Suppressor macrophage treated with lipopolysaccharide for 4 hours (primary cell): ENCODE measurements around the gene ZBTB47.

Experiments
- DNase-seq: peaks from one replicate; pipeline ENCODE4 v3.0.0-alpha.2; 2020

ZBTB47 gene

DNA sequence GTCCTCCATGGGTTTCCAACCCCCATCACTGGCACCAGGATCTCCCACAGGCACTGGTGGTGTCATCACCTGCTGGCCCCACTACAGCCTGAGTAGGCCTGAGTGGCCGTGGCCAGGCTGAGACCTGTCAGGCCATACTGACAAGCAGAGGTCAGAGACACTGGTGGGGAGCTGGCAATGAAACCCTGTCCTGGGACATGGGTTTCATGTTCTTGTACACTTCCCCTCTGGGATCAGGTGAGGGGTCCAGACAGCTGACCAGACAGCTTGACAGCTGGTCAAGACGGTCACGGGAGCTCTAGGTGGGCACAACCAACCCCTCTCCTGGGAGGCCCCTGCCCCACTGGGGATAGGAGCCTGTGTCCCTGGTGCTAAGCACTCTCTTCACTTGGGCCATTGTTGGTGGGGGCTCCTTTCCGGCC, 13.1 kb downstream of the ZBTB47 start:
- no peak for DNase-seq

DNA sequence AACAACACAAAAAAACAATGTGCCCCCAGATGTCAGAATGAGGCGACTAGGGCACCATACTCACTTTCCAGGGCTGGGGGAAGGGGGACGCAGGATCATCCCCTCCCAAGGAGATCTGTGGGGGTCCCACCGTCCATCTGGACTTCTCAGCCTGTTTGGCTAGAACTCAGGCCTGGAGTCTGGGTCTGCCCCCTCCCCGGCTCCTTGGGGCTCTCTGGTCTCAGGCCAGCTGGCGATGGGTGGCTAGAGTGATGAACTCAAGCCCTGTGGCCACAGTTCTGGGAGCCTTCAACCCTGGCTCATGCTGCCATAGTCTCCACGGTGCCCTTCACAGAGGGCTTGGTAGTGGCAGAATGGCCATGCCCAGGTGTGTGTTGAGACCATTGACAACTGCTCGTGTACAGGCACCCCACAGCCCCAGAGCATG, 13.6 kb downstream of the ZBTB47 start:
- DNase-seq = no peak

DNA sequence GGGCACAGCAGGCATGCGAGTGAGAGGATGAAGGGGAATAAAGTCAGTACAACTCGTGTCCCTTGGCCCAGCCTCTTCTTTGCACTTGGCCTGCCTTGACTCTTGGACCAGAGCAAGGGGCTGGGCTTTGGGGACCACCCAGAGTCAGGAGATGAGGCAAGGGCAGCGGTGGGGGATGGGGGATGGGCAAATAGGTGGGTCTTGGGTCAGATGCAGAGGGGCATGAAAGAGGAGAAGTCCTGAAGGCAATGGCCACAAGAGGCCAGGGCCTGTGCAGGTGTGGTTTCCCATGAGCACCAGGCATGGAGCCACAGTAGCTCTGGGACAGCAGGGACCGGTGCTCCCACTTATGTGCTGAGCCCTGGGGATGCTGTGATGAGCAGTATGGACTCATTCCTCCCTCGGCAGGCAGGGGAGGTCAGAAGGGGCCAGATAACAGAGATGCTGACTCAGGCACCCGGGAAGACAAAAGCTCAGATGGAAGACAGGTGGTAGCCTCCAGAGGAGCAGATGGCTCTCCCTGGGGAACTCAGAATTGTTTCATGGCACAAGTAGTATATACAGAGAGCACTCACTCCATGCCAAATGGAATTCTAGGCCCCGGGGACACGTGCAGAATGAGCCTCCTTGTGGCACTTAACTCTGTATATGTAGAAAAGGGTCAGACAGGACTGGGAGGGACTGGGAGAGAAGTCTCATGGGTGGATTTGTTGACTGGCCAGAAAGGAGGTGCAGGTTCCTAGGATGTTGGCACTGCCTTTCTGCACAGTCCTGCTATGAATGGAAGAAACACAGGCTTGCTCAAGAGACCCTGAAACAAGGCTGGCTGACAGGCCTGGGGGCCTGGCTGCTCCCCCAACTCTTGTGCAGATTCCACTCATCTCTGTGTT, 14.3 kb downstream of the ZBTB47 start:
- DNase-seq = no peak

DNA sequence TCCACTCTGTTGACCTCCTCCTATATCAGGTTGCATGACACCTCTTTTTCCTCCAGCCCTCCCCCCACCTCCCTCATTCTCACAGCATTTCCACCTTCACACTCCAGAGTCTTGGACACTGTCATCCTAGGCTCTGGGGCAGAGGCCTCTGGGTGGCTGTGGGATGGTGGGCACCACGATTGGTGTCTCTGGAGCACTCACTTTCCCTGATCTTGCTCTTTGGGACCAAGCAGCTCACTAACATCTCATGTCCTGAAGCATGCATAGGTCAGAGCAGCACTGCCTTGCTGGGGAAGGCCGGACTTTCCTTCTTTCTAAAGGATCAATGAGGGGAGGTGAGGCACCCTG, 14.9 kb downstream of the ZBTB47 start:
- no peak for DNase-seq

DNA sequence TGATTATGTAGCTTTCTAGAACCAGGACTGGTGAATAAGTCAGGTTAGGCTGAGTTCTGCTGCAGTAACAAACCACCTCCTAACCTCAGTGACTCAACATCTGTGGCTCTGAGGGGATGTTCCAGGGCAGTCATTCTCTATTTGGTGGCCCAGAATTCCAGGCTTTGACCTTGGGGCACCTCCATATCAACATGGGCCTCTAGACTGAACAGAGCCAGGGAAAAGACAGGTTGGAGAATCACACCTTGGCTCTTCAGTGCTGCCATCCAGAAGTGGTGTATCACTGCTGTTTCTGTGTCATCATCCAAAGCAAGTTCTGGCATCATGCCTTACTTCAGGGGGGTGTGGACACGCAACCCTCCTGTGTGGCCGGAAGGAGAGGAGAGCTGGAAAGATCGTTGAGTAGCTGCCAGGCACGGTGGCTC, 15.3 kb downstream of the ZBTB47 start:
- DNase-seq = no peak

DNA sequence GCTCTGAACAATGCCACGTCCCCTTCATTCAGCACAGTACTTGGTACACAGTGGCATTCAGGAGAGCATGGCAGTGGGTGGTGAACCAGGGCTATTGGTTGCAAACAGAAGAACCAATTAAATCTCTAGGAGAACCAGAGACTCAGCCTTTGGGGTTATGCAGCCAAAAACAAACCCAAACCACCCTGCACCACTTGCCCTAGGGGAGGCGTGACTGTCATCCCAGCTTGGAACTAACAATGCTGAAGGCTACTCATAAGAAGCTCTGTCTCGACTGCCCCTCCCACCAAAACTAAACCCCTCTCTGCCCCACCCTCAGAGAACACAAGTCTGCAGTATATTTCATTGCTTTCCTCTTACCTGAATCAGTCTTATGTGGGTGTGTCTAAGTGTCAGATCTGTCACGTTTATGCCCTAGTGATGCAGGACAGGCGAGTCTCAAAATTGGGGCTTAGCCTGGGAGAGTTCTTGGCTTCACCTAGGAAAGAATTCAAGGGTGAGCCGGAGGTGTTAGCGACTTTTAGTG, 16.6 kb downstream of the ZBTB47 start:
- no peak for DNase-seq

DNA sequence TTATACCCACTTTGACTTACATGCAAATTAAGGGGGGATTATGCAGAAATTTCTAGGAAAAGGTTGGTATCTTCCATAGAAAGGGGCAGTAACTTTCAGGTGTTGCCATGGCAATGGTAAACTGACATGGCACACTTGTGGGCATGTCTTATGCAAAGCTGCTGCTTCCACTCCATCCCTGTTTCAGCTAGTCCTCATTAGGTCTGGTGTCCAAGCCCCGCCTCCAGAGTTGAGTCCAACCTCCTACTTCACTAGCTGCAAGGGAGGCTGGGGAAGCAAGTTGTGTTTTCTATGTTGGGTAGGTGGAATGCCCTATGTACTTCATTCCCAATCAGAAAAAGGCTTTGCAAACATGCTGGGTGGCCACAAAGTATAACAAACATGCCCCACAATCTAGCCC, 17.2 kb downstream of the ZBTB47 start:
- DNase-seq = no peak

DNA sequence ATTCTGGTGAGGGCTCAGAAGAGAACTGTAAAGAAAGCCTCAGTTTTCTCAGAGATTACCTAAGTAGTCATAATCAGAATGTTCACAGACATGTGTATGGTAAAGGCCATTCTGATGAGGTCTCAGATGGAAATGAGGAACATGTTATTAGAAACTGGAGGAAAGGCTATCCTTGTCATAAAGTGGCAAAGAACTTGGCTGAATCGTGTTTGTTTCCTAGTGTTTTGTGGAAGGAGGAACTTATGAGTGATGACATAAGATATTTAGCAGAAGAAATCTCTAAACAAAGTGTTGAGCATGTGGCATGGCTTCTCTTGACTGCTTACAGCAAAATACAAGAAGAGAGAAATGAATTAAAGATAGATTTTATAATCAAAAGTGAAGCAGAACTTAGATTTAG, 19.0 kb downstream of the ZBTB47 start:
- peak; percentile 70 for DNase-seq

DNA sequence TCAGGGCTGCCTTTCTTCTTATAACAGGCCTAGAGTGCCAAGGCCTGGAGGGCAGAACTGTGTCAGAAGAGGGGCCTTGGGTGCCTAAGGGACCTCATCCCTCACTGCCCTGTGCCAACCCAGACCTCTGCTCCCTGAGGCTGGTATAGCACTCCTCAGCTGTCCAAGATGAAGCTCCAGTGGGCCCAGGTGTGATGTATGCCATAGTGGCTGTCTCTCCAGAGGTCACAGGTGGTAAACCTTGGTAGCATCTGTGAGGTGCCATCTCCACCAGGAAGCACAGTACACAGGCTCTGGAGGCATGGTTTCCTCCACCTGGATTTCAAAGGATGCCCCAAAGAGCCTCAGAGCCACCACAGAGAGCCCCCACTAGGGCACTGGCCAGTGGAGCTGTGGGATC, 19.6 kb downstream of the ZBTB47 start:
- no peak for DNase-seq

DNA sequence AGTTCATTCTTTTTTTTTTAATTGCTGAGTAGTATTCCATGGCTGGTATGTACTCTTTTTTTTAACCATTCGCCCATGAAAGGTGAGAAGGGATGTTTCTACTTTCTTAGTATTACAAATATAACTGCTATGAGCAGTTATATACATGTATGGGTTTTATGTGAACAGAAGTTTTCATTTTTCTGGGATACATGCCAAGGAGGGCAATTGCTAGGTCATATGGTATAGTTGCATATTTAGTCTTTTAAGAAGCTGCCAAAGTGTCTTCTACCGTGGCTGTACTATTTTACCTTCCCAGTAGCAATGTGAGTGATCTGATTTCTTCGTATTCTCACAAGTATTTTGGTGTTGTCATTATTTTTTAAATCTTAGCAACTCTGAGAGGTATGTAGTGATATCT, 20.6 kb downstream of the ZBTB47 start:
- no peak for DNase-seq

DNA sequence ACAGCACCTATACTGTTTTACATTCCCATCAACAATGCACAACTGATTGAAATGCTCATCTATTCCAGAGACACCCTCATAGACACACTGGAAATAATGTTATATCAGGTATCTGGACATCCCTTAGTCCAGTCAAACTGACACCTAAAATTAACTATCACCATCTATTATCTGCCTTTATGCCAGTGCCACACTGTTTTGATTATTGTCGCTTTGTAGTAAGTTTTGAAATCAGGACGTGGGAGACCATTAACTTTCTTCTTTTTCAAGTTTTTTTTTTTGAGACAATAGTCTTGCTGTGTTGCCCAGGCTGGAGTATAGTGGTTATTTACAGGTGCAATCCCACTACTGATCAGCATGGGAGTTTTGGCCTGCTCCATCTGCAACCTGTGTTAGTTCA, 22.4 kb downstream of the ZBTB47 start:
- no peak for DNase-seq

DNA sequence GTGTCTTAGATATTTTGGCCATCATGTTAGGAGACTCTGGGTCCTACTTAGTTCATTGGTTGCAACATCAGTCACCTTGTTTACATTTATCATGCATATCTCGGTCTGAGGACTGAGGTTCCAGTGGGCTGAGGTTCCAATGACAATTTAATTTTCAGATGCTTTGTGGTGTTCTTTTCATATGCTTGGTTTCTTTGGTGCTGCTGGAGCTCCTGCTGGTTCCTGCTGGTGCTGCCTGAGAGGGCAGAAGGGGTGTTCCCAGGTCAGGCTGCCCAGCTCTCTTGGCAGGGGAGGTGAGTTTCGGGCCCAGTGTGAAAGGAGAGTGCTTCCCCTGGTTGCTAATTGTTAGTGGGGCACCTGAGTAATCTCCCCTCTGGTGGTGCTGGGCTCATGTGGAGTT, 24.9 kb downstream of the ZBTB47 start:
- no peak for DNase-seq

DNA sequence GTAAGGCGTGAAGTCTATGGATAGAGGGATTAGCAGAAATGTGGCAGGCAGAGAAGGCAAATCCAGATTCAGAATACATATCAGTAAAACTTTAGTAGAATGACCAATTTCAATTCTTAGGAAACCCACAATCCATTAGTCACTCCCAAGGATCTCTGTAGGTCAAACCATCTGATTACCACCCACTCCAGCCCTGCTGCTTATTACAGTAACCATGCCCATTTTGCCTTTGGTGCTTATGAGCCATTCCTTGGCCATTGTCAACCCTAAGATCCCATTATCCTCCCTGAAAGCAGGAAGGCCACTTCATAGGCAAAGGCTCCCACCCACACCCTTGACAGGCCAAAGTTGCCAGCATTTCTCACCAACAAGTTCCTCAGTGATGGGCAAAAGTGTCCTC, 26.8 kb downstream of the ZBTB47 start:
- peak; percentile 68 for DNase-seq

DNA sequence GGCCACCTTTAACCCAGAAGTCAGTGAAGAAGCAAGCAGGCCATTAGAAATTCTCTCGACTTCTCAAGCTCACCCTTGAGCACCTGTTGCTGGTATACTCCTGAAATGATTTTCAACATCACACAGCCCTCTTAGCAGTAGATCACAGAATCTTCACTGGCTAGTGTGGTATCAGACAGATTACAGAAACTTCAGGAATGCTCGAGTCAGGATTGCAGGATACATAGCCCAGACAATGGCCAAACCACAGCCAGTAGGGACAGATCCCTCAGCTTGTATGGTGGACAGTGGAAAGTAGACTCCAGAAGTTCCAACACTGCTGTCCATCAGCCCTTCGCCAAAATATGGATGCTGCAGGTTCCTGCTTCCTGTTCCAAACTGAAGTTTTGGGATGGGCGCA, 27.3 kb downstream of the ZBTB47 start:
- no peak for DNase-seq

DNA sequence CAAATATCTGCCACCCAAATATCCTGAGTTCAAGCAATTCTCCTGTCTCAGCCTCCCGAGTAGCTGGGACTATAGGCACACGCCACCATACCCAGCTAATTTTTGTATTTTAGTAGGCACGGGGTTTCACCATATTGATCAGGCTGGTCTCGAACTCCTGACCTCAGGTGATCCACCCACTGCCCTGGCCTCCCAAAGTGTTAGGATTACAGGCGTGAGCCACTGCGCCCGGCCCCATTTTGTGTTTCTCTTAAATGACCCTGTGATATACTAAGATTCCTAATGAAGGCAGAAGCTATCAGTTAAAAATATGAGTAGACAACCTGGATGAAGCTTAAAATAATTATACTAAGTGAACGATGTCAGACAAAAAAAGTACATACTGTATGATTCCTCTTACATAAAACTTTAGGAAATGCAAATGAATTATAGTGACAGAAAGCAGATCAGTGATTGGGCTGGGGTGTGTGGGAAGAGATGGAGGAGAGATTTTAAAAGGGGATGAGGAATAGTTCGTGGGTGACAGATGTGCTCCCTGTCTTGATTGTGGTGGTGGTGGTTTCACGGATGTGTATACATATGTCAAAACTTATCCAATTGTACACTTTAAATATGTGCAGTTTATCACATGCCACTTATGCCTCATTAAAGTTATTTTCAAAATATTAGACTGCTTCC, 28.0 kb downstream of the ZBTB47 start:
- no peak for DNase-seq

DNA sequence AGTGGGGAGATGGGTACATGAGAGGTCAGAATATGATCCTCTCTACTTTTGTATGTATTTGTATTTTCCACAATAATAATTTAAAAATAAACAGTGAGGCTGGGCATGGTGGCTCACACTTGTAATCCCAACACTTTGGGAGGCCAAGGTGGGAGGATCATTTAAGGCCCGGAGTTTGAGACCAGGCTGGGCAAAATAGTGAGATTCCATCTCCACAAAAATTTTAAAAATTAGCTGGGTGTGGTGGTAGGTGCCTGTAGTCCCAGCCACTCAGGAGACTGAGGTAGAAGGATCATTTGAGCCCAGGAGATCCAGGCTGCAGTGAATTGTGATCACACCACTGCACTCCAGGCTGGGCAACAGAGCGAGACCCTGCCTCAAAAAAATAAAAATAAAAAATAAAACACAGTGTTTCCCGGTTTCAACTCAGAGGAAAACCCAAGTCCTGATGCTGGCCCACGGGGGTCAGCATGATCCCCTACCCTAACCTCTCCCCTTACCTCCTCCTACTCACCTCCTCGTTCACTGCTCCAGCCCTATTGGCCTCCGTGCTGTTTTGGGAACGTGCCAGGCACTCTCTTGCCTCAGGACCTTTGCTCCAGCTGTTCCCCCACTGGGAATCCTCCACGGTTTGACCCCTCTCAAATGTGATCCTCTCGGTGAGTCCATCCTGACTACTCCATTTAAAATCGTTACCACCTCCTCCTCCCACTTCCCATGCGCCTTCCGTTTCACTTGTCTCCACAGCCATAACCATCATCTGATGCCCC, 29.0 kb downstream of the ZBTB47 start:
- no peak for DNase-seq

DNA sequence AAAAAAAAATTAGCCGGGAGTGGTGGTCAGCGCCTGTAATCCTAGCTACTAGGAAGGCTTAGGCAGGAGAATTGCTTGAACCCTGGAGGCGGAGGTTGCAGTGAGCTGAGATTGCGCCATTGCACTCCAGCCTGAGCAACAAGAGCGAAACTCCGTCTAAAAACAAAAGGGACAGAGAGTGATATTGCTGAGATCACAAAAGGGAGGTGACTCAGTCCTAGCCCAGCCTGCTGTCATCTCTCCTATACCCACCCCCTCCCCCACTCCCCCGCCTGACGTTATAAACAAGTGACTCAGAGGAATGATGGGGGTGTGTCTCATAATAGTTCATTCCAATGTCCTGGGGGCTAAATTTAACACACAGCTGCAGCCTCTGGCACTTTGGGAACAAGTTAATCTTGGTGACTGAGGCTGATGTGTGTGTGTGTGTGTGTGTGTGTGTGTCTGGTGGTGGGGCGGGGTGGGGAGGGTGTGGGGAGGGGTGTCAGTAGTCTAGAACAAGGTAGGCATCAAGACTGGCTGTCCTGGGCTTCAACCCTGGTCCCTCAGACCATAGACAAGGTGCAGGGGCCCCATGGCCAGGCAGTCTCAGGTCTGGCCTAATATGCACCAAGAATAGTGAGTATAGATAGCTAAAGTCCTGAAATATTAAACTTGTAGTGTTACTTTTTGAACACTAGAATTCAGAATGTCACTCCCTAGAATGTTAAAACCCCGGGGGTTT, 30.5 kb downstream of the ZBTB47 start:
- peak; percentile 94 for DNase-seq

DNA sequence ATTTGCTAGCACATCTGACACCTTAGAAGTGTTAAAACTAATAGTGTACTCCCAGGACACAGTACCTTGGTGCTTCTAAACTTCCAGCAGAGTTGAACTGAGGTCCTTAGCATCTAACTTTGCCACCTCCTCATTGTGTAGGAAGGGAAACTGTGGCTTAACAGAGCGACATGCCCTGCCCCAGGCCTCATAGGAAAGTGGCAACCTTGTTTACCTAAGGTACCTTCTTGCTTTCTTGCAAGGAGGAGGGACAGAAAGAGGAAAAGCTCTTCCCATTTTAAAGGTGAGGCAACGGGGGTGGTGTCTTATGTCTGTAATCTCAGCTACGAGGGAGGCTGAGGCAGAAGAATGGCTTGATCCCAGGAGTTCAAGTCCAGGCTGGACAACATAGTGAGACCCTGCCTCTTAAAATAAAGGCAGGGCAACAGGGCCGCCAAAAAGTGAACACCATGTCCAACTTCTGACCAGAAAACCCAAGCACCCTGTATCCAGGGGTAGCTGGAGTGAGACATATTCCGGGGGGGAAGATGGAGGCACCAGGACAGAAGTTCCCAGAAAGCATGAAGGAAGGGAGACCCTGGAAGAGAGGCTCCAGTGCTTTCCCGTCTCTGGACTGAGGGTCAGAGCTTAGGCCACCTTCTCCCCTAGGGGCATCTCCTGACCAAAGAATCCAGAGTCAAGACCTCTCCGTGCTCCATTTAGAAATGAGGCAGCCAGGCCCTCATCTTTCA, 31.3 kb downstream of the ZBTB47 start:
- no peak for DNase-seq

DNA sequence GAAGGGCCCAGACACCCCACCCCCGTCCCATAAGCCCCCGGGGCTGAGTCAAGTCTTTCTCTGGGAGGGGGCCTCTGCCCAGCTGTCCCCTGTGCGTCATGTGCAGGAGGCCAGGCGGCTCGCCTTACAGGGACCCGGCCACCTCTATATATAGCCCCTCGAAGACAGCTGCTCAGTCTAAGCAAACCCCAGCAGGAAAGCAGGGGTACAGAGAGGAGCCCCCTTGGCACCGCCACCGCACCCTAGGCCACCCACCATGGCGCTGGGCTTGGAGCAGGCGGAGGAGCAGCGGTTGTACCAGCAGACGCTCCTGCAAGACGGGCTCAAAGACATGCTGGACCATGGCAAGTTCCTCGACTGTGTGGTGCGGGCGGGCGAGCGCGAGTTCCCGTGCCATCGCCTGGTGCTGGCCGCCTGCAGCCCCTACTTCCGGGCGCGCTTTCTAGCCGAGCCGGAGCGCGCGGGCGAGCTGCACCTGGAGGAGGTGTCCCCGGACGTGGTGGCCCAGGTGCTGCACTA, 31.9 kb downstream of the ZBTB47 start, which contains the start of gene KLHL40:
Gene KLHL40 (plus strand): TSS at position 175 of the 519 bp plus-strand sequence. CDS start 82 bp downstream, at position 257.
- no peak for DNase-seq

DNA sequence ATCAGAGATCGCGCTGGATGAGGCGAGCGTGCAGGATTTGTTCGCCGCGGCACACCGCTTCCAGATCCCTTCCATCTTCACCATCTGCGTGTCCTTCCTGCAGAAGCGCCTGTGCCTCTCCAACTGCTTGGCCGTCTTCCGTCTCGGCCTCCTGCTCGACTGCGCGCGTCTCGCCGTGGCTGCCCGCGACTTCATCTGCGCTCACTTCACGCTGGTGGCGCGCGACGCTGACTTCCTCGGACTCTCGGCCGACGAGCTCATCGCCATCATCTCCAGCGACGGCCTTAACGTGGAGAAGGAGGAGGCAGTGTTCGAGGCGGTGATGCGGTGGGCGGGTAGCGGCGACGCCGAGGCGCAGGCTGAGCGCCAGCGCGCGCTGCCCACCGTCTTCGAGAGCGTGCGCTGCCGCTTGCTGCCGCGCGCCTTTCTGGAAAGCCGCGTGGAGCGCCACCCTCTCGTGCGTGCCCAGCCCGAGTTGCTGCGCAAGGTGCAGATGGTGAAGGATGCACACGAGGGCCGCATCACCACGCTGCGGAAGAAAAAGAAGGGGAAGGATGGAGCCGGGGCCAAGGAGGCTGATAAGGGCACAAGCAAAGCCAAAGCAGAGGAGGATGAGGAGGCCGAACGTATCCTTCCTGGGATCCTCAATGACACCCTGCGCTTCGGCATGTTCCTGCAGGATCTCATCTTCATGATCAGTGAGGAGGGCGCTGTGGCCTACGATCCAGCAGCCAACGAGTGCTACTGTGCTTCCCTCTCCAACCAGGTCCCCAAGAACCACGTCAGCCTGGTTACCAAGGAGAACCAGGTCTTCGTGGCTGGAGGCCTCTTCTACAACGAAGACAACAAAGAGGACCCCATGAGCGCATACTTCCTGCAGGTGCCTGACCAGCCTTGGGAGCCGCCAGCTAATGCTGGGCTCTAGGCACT, 32.7 kb downstream of the ZBTB47 start:
- DNase-seq = no peak
